AG10803 (cell line): ENCODE results near the gene COPS9.

Experiments
- DNase-seq: peaks from one replicate; pipeline ENCODE4 v3.0.0; 2010; ENCODE audit warnings: low read depth
- H3K4me3 ChIP-seq: 2 replicates; pipeline ENCODE4 v1.5.1; 2011; ENCODE audit warnings: mild to moderate bottlenecking, low read length, control low read depth
- CTCF ChIP-seq: conservative IDR thresholded peaks from 2 replicates; pipeline ENCODE4 v1.5.1; 2011; ENCODE audit warnings: mild to moderate bottlenecking, low read length, control low read depth, inconsistent platforms

Gene COPS9

GRCh38 chr2:240126731-240127130 is 9.4 kb downstream of the COPS9 start:
- H3K4me3 ChIP-seq, result no peak overlapping the region
- no peak for DNase-seq
- TF ChIP-seq CTCF, result no peak

- DNase-seq, result no peak
- no peak overlapping the region for H3K4me3 ChIP-seq
- no peak for TF ChIP-seq CTCF
These were observed 10.4 kb downstream of the COPS9 start for GRCh38 chr2:240125742-240126141.

DNA sequence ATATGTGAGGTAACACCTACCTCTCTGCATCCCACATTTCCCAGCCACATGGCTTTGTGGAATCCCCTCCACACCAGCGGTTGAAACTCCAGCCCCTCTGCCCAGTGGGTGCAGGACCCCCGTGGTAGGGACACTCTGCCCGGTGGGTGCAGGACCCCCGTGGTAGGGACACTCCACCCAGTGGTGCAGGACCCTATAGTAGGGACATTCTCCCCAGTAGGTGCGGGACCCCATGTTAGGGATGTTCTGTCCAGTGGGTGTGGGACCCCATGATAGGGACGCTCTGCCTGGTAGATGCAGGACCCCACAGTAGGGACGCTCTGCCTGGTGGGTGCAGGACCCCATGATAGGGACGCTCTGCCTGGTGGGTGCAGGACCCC is 11.5 kb downstream of the COPS9 start:
- DNase-seq, result no peak
- TF ChIP-seq CTCF, result no peak

DNA sequence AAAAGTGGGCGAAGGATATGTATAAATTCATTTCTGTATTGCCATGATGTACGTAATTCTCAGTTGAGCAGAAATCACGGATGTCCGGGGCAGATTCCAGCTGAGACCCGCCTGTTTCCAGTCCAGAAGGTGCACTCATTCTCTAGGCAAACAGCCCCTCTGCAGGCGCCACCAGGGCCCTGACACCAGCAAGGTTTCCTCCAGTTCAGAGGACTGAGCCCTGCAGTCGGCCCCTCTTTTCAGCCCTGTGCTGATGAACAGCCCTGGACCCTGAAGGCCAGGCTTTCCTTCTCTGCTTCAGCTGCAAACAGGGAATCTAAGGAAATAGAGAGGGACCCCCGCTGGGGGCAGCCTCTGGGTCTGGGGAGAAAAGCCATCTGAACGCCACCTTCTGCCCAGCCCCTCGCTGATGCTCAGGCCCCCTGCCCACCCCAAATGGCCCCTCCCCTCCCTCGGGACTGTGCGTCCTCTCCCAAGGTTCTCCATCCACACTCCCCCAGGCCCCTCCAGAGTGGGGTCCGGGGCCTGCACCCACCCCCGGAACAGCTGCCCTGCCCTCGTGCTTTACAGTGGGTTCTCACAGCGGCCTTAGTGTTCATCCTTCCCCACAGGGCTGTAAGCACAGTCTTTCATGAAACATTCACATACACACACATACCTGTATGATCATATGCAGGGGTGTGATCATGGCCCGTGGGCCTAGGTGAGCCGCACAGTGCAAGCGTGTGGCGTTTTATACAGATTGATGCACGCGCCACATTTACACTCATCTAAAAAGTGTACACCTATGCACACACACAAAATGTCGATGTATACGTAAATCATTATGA is 12.1 kb downstream of the COPS9 start:
- H3K4me3 ChIP-seq, result no peak overlapping the region
- no peak for DNase-seq
- no peak for TF ChIP-seq CTCF

More for the DNA sequence above, 11.5 kb downstream of the COPS9 start:
- no peak overlapping the region for H3K4me3 ChIP-seq

DNA sequence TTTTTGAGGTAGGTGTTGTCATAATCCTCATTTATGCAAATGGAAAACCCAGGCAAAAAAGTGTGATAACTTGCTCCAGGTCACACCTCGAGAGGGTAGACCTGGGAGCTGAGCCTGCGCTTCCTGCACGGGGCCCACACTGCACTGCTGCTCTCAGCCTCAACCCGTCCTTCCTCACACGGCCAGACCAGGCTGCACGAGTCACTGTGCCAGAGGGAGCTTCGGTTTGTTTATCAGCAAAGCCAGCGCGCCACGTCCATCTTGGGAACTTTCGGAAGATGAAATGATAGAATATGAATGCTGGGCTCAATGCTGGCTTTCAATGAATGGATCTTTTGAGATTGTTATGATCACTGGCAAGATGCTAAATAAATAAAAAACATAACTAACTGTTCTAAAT is 14.4 kb downstream of the COPS9 start:
- H3K4me3 ChIP-seq, result no peak overlapping the region
- no peak for TF ChIP-seq CTCF
- DNase-seq, result no peak

- TF ChIP-seq CTCF, result no peak
- H3K4me3 ChIP-seq, result no peak overlapping the region
- DNase-seq, result no peak
These were observed 14.9 kb downstream of the COPS9 start for GRCh38 chr2:240121190-240121589.

- TF ChIP-seq CTCF, result no peak
These were observed 21.9 kb downstream of the COPS9 start for GRCh38 chr2:240114233-240114632.

More at GRCh38 chr2:240114233-240114632, 21.9 kb downstream of the COPS9 start:
- no peak overlapping the region for H3K4me3 ChIP-seq
- no peak for DNase-seq
